NCI-H2171 treated with DMSO at 0.1 percent for 48 hours (cell line): ENCODE data around the gene SORBS1.

ENCODE experiments used
- DNase-seq: peaks from one replicate; lab custom pipeline; 2025; lab: John Stamatoyannopoulos, UW

The SORBS1 gene

DNA sequence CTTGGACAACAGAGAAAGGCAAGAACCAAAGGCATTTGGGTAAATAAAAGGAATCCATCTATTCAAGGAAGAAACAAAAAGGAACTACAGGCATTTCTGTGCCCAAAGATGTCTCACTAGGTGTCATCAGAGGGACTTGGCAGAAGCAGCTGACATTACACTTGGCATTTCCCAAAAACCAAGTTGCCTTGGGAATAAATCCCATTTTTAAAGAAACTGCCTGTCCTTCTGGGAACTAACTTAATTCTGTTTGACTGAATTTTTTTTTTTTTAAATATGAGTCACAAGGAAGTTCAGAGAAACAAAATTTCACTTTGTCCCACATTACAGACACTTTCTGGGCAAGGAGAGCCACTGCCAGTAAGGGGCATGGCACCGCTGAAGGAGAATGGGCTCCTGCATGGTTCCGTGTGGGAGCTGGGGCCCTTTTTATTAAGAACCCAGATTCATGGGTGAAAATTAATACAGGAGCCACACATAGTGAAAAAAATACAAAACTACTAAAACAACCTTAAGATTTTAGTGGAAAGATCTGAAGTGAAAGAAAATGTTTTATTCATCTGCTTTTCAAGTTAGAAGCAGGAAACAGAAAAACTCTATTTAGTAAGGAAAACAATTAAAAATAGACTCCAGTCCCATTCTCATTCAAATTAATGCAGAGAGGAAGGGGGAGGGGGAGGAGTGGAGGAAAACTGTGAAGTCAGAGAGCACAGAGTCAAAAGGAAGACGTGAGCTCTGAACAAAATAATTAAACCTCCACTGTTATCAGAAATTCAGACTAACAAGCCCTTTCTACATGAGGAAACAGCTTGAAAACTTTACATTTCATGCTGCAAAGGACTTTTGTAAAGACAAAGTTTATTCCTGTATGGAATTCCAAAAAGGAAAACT lies 151.9 kb downstream of the SORBS1 start:
- DNase-seq, result no peak

DNA sequence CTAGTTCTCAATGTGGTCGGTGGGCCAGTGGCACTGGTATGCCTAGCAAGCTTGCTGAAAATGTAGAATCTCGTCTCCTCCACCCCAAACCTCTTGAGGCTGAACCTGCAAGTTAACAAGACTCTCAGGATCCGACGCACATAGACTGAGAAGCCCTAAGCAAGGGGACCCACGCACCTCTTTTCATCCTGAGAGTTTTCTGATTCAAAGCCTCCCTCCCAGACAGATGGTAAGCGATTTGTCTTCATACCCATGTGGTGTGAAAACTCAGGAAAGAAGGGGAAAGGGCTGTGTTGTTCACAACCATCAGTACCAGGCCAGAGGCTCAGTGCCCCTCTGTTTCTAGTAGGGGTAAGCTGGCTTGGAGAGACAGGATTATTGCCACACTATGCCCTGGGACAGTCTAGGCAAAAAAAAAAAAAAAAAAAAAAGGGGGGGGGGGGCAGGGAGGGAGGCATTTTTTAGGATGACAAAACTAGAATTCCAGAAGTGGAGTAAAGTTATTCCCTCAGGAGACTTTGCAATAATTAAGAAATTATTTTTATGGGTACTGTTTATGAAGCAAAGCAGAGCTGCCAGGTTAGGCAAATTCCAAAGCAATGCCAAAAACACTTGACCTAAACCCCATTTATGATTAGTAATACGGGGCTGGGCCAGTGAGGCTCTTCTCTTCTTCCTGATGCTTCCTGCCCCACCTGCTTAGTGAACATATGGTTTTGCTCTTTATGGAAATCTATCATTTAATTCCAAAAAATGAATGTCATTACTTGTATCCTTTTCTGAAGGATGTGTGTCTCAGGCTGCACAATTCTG lies 152.8 kb downstream of the SORBS1 start:
- DNase-seq, result no peak

DNA sequence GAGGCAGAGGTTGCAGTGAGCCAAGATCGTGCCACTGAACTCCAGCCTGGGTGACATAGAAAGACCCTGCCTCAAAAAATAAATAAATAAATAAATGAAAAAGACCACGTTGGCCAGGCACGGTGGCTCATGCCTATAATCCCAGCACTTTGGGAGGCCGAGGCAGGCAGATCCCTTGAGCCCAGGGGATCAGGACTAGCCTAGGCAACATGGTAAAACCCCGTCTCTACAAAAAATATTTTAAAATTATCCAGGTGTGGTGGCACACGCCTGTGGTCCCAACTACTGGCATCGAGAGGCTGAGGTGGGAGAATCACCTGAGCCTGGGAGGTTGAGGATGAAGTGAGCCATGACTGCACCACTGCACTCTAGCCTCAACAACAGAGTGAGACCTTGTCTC lies 153.6 kb downstream of the SORBS1 start:
- no peak for DNase-seq

DNA sequence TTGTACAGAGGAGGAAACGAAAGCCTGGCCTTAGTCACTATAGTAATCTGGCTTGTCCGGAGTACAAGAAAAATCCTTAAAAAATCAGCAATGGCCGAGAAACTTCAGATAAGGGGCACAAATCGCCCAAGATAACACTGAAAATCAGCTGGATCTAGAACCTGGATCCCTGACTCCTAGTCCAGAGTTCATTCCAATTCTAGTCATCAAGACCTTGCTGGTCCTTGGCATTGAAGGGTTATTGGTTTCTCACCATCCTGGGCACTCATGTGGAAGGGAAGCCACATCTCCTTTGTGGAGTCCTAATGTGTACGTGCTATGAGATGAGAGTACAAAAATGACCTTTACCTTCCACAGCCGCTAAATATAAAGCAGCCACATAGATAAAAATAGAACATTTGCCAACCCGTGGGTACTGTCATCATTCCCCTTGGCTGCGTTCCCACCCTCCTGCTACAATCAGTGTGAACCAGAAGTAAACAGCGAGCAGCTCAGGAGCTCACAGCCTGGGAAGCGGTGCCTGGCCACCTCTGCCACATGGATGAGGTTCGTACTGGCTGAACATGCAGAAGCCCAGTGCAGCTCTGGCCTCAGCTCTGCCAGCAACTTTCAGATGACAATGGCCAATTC lies 154.4 kb downstream of the SORBS1 start:
- peak; percentile 47 for DNase-seq

DNA sequence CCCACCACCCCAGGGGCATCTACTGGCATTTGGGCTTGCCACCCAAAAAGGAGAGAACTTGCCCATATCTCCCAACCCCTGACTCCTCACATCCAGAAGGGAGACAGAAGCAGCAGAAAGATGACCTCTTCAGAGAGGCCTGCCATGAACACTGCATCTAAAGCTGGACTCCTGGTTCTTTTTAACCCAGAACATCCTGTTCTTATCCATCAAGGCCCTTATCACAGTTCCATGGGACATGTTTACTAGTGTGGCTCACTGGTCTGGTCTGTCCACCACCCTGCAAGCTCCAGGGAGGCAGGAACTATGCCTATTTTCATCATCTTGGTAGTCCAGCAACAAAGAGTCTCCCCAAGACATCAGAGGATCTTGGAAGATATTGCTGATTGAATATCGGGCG lies 155.5 kb downstream of the SORBS1 start:
- no peak for DNase-seq

GRCh38 chr10:95404864-95405263 lies 156.3 kb downstream of the SORBS1 start:
- no peak for DNase-seq

GRCh38 chr10:95404462-95404858 lies 156.7 kb downstream of the SORBS1 start:
- no peak for DNase-seq

DNA sequence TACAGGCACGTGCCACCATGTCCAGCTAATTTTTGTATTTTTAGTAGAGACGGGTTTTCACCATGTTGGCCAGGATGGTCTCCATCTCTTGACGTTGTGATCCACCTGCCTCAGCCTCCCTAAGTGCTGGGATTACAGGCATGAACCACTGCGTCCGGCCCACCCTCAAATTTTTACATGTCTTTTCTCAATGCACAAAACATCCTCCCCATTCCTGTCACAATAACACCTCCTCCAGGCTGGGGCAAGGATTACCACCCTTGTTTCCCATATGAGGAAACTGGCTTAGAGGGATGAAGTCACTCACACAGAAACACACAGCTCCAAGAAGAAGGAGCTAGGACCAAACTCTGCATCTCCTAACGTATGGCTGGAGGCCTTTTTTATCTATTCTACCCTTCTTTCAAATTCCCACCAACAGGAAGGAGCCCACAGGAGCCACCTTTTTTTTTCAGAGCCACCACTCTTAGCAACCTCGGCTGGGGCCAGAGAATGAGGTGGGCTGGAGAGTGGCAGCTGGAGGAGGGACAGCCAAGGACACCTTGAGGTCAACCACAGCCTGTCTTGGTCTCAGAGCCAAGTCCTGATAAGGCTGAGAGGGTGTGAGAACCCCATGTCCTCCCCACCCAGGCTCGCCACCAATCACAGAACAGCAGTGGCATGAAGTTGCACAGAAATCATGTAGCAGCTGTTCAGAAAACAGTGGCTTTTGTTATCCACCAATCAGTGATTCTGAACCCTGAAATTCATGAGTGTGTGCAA lies 157.3 kb downstream of the SORBS1 start:
- no peak for DNase-seq

DNA sequence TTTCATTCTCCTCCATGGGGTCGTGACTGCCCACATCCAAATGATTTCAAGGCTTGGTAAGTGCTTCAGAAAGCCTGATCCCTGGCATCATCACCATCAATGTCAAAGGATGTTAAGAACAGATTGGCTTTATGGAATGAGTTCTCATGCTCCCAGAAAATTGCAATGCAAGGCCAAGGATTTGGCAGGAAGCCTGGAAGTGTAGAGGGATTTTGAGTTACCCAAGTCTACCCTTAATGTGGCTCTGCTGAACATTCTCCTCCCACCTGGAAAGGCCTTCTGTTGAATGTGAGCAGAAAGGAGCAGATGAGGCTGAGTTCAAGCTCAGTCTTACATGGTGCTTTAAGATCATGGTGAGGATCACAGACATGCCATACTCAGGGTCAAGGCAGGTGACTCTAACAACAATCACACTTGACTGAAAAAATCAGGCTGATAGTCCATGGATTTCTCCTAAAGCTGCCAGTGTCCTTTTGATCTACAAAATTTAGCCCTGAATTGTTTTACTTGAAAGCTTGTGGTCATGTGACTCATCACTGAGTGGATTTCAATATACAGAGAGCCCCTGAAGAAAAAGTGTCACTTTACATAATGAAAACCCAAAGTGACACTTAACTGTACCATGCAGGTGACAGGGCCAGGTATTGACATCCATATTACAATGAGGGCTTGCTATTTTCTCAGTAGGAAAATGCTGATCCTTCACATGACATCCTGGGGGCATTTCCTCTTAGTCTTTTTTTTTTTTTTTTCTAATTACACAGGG lies 159.3 kb downstream of the SORBS1 start:
- no peak for DNase-seq

- DNase-seq, result no peak
Measured at GRCh38 chr10:95400787-95401186, 160.4 kb downstream of the SORBS1 start.

GRCh38 chr10:95399183-95399582 lies 162.0 kb downstream of the SORBS1 start:
- DNase-seq, result no peak

- no peak for DNase-seq
Measured at GRCh38 chr10:95397747-95398146, 163.4 kb downstream of the SORBS1 start.

GRCh38 chr10:95395947-95396449 lies 165.2 kb downstream of the SORBS1 start:
- DNase-seq, result peak; percentile 35

- peak; percentile 66 for DNase-seq
Measured at GRCh38 chr10:95394161-95394880, 166.8 kb downstream of the SORBS1 start.

DNA sequence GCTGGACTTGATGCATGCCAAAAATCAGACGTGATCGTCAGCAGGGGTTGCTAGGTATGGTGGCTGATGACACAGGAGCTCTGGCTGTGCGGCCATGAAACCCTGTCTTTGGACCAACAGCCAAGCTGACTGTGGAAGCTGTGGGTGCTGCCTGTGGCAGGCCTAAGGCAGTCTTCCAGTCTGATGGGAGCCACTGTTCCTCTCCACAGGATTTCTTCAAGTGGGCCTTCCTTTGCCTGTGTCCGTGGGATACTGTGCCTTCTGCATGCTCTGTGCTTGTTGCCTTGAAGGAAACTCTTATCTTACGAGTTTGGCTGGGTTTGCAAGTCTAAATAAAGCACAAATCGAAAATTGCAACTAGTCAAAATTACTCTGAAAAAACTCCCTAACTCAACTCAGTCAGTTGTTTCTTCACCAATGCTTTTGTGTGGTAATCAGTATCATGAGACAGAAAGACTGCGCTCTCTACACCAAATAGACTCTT lies 168.4 kb downstream of the SORBS1 start:
- DNase-seq, result no peak

- no peak for DNase-seq
Measured at GRCh38 chr10:95392217-95392584, 169.0 kb downstream of the SORBS1 start.

GRCh38 chr10:95391581-95392216 lies 169.5 kb downstream of the SORBS1 start:
- no peak for DNase-seq

DNA sequence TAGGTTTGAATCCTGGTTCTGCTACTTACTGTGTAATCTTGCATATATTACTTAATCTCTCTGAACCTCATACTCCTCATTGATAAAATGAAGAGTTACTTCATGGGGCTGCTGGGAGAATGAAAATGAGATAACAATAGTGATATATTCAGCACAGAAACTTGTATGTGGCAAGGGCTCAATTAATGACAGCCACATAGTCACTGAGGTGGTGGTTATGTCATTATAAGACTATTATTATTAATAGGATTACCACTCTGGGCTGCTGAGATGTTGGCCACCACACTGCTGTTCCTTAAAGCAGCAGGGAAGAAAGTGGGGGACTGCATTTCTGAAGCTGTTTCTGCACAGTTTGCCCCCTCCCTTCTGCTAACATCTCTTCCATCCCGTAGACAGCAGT lies 170.0 kb downstream of the SORBS1 start:
- no peak for DNase-seq

DNA sequence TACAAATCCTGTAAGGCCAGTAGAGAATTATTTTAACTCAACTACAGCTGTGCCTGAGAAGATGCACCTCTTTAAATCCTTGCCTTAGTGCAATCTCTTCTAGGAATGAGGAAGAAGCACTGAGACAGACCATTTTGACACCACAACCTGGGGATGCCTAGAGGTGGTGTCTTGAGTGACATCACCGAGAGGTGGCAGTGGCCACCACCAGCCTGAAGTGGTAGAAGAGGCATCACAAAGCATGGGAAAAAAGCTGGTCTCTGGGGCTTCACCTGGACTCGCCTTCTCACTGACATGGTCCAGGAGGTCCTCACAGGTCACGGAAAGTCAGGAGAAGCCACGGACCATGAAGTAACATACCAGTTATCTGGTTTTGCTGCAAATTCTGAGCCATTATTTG lies 171.2 kb downstream of the SORBS1 start:
- DNase-seq, result no peak

DNA sequence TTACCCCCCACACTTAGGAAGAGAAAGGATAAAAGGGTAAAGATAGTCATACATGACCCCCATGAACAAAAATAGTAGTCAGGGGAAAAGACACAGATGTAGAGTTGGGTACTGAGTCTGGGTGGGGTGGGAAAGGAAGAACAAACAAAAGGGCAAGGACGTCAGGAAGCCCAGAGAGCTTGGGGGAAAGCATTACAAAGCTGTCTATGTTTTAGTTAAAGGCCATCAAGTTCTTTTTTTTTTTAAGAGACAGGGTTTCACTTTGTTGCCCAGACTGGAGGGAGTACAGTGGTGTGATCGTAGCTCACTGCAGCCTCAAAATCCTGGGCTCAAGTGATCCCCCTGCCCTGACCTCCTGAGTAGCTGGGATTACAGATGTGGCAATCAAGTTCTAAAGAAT lies 172.0 kb downstream of the SORBS1 start:
- no peak for DNase-seq
